DMS53 treated with DMSO at 0.1 percent for 48 hours (cell line): ENCODE measurements around the gene PRG2.
"Not testable (repeated sequence)": the region's sequence is repeated elsewhere in the genome, so short reads cannot be mapped to it uniquely, and the experiment has no call there.

Experiments used
- DNase-seq: peaks from one replicate; lab custom pipeline; 2025; ENCODE audit not compliant: unreplicated experiment; lab: John Stamatoyannopoulos, UW

The PRG2 gene

GRCh38 chr11:57421066-57421465, 30.6 kb upstream of the PRG2 start:
- no peak for DNase-seq

- no peak for DNase-seq
Measured at GRCh38 chr11:57419146-57419545, 28.7 kb upstream of the PRG2 start.

DNA sequence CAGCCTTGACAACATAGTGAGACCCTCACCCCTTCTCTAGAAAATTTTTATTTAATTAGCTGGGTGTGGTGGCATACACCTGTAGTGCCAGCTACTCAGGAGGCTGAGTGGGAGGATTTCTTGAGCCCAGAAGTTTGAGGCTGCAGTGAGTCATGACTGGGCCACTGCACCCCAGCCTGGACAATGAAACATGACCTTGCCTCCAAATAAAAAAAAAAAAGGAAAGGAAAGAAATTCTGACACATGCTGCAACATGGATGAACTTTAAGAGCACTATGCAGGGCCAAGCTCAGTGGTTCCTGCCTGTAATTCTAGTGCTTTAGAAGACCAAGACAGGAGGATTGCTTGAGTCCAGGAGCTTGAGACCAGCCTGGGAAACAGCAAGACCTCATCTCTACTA, 27.7 kb upstream of the PRG2 start:
- no peak for DNase-seq

DNA sequence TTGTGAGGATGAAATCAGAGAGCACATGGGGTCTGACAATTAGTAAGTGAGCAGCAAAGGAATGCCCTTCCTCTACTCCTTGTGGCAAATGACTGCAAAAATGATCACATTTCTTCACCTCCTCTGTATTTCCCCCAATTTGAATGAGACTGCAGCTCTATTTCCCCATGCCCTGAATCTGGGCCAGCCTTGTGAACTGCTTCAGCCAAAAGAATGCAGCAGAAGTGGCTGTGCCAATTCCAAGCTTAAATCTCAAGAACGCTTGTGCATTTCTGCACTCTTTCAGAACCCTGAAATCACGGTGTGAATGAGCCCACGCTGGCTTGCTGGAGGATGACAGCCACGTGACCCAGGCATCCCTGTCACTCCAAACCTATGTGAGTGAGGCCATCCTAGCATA, 26.6 kb upstream of the PRG2 start:
- DNase-seq, result no peak

- DNase-seq, result no peak
Measured at GRCh38 chr11:57416436-57416835, 26.0 kb upstream of the PRG2 start.

DNA sequence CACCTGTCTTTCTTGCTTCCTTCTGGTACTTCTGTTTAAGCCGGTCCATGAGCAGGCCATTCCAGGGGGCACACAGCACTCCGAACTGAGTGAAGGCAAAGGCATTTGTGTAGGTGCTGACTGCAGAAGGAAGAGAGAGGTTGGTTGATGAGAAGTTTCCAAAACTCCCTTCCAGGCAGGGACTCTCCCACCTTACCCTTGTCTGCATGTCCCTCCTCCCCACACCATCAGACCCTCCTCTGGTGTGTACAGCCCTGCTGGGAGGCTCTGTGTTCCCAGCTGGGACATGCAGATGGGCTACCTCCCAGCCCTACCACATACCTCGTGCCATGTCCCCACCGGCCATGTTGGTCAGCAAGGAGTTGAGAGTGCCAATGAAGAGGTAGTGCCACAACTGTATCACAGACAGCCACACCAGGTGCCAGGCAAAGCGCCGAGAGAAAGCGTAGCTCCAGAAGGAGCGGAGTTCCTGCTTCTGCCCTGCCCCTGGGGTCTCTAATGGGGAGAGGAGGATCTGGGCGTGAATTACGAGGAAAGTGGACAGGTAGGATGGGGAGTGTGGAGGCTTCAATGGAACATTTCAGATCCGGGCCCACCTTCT, 24.3 kb upstream of the PRG2 start:
- DNase-seq, result no peak

GRCh38 chr11:57413681-57414080, 23.2 kb upstream of the PRG2 start:
- no peak for DNase-seq

DNA sequence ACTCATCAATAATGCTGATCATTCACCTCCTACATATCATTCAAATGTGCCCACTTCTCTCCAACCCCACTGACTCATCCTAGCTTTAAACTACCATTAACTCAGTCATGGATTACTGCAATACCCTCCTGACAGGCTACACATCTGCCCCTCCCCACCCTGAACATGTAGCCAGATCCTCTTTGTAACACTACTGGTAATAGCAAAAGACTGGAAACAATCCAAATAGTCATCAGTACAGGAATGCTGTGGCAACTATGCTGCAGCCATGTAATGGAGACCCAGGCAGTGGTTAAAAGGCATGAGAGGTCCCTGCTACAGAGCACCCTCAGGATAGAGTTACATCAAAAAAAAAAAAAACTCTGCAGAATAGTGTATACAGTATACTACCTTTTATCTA, 19.8 kb upstream of the PRG2 start:
- no peak for DNase-seq

- DNase-seq, result no peak
Measured at GRCh38 chr11:57409321-57410100, 19.1 kb upstream of the PRG2 start.

DNA sequence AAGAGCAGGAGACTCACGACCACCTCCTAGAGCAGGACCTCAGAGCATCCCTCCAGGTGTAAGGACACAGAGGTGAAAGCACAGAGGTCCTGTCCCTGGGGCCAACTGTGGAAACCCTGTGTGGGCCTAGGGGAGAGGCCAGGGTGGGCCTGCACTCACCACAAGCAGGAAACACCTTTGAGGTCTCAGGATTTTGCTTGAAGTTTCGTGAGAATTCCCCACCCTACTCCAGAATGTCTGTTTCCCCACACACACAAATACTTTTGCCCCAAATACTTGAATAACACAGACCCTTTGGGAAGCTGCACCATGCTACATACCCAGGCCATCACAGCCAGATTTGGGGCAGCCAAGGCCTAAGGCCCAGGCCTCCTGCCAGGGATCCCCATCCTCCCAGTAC, 18.3 kb upstream of the PRG2 start:
- no peak for DNase-seq

- DNase-seq, result no peak
Measured at GRCh38 chr11:57407941-57408475, 17.6 kb upstream of the PRG2 start.

- no peak for DNase-seq
Measured at GRCh38 chr11:57407010-57407920, 16.8 kb upstream of the PRG2 start.

DNA sequence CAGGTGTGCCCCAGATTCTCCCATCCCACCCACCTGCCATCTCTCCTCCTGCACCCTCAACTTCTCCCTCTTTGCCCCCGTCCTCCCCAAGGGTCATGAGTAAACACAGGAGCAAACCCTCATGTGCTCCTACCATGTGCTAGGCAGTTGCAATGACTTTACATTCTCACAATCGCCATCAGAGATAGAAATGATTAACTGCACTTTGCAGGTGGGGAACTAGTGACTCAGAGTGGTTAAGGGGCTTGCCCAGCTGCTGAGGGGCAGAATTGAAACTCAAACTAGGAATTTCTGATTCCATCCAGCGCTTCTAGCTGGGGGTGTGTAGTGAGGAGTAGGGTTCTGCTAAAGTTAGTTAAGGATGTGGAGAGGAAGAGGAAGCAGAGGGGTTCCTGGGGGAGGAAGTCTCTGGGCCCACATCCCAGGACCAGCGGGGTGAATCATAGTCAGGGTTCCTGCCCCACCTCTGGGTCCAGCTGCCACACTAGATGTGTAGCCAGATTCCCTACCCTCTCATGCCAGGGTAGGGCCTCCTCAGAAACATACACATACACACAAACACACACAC, 16.0 kb upstream of the PRG2 start:
- no peak for DNase-seq

DNA sequence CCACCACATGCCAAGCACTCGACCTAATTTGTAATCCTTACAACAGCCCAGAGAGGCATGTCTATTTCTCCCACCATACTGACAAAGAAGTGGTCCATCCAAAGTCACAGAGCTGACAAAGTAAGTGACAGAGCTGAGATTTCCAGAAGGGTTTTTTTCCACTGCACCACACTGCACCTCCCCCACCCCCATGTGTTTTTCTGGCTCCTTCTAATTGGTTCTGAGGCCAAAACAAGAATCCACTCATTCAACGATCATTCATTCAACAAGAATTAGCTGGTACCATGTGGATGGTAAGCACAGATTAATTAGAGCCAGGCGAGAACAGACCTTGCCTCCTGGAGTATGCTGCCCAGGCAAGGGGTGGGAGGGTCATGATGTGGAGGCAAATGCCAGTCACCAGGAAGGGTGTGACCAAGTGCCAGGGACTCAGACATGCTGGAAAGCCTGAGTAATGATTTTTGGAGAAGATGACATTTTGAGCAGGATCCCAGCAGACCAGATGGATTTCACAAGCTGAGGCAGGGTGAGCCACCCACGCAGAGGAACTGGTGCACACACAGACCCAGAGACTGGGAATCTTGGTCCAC, 14.9 kb upstream of the PRG2 start:
- DNase-seq, result no peak

DNA sequence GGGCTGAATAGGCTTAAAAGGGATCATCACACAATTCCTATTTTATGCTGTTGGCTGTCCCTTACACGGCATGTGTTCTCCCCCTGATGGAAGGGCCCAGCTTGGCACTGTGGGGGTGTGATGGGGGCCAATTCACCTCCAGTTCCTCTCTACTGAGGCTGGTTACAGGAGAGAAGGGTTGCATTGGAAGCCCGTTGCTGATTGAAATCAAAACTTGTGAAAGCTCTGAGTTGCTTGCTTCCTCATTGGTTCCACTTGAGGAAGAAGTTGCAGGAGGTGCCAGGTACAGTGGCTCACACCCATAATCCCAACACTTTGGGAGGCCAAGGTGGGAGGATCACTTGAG, 13.3 kb upstream of the PRG2 start:
- no peak for DNase-seq

GRCh38 chr11:57403003-57403801, 12.8 kb upstream of the PRG2 start:
- DNase-seq, result not testable (repeated sequence)

GRCh38 chr11:57402188-57403002, 11.9 kb upstream of the PRG2 start:
- no peak for DNase-seq

GRCh38 chr11:57399972-57400578, 9.6 kb upstream of the PRG2 start:
- DNase-seq, result no peak

- DNase-seq, result no peak
Measured at GRCh38 chr11:57399221-57399620, 8.8 kb upstream of the PRG2 start.
